GM18858 (cell line): ENCODE results near the gene UBE3B.

ENCODE experiments used
- ATAC-seq: cut with Tn5 transposase; IDR thresholded peaks from one replicate; pipeline ENCODE4 v1.9.1; 2021; ENCODE audit not compliant: unreplicated experiment

Gene UBE3B

GRCh38 chr12:109527489-109528123, 50.2 kb downstream of the UBE3B start:
- ATAC-seq = no peak

GRCh38 chr12:109529691-109530640, 52.5 kb downstream of the UBE3B start:
- ATAC-seq = no peak

DNA sequence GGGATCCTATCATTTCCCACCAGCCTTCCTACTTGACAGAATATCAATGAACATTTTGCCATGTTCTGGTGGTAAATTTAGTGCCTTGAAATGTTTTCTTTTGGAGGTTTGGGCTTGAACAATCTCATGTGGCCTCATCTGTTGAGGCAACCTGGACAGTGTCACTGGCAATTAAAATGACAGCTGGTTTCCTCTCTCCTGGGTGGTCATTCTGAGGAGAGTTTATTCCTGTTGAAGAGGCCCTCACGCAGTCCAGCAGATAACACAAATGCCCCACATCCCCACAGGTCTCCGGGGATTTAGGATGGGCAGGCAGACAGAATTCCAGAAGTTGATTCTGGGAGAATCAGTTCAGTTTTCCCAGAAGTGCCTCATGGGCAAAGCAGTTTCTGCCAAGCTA, 54.0 kb downstream of the UBE3B start:
- ATAC-seq = no peak

DNA sequence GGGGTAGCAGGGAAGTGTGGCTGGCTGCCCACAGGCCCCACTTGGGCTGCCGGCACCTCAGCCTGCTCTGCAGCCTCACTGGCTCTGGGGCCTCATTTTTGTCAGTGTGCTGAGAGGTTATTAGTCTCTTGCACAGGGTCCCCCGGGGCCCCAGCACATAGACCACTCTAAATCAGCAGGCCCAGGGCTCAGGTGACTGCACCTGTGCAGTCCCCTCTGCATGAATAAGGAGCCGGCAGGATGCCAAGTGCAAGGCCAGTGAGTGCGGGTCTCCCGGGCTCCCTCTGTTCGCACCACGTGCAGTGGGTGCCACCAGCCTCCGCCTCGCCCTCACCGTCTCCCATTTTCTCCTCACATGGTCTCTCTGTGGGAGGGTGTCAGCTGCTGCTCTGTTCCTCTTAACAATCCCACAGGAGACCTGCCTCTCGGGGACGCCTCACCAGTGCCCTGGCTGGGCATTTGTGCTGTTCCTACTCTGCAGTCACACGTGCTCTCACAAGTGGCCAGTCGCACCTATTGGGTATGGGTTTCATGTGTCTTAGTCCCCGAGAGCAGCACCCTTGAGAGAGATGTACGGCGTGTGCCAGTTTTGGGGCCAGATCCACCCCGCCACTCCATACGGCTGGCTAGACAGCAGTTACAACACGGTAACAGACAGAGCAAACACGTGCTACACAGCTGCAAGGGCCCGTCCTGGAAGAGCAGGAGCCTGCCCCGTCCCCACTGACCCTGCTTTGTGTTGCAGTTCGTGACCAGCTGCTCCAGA, 55.5 kb downstream of the UBE3B start:
- ATAC-seq = no peak

- no peak for ATAC-seq
Measured at GRCh38 chr12:109533487-109533740, 56.0 kb downstream of the UBE3B start.

- no peak for ATAC-seq
Measured at GRCh38 chr12:109534456-109534855, 57.0 kb downstream of the UBE3B start.

DNA sequence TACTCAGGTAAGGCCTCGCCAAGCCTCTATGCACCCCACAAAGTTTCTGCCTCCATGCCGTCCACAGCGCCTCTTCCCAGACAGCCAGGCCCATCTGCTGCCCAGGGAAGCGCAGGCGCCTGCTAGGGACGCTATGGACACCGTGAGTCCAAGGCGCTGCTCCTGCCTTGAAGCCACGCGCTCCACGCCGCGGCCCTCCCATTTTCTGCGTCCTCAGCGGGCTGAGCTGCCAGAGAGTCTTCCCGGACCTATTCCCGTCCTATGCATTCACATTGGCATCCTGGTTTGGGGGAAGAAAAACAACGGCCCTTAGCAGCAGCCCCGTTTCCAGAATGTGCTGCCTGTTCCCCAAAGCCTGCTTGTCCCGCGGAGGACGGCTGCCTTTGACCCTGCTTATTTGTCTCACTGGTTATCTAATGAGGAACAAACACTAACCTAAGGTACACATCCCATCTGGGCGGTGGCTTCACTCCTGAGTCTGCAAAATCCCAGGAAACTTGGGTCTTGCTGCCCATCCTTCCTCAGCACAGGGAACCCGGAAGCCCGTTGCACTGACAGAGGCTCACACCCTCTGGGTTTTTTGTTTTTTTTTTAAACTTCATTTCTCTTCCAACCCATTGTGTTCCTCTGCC, 57.9 kb downstream of the UBE3B start:
- ATAC-seq = no peak

DNA sequence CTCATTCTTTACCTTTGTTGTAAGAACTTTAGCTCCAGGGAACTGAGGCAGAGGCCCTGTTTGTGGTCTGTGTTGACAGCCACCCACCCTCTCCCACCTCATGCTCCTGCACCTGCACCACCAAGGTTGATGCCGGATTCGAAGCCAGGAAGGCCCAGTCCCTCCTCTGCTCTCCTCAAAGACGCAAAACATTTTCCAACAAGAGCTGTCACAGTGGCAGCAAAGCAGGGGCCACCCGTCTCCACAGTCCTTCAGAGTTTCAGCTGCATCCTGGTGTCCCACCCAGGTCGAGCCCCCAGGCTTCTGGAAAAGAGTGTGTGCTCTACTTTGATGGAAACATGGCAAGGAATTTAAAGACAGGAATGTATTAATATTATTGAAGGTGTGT, 58.4 kb downstream of the UBE3B start:
- no peak for ATAC-seq

DNA sequence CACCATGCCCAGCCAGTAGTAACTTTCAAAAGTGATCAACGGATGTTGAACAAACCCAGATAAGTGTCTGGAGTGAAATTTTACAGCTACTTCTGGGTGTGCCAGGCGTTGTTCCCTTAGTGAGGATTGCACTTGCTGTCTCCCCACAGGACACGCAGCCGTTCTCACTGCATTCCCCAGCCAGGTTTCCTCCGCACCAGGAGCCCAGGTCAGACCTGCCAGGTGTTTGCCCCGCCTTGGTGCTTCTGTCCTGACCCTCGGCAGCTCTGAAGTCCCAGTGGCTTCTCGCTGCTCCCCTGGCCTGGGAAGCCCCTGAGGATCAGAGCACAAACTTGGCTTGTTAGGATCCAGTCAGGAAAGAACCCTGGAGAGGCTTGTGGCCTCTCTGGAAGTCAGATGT, 59.7 kb downstream of the UBE3B start:
- ATAC-seq = no peak

DNA sequence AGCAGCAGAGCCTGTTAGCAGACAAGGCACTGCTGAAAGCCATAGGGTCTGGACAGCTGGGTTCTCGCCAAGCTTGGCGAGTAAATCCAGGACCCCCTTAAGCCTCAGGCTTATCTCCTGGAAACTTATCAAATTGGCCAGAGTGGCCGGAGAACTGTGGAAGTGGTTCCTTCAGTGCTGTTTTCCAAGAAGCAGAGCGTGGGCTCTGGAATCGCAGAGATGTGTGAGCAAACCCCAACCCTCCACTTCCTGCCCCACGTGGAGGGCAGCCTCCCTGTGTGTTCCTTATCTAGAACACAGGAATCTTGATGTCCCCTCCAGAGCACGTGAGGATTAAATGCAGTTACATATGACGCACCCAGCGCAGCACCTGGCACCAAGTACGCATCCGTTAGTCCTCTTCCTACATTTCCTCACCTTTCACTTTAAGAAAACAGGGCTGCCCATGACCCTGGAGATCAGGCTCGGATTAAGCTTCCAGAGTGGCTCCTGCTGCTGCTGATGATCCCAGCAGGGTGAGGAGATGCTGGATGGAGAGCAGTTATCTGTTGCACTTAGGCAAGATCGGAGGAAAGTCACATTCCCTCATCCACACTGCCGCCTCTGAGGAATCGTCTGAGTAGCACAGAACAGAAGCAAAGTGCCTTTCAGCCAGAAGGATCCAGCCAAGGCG, 60.9 kb downstream of the UBE3B start:
- no peak for ATAC-seq

- ATAC-seq = no peak
Measured at GRCh38 chr12:109539508-109539907, 62.1 kb downstream of the UBE3B start.

- ATAC-seq = no peak
Measured at GRCh38 chr12:109540526-109541412, 63.3 kb downstream of the UBE3B start.

DNA sequence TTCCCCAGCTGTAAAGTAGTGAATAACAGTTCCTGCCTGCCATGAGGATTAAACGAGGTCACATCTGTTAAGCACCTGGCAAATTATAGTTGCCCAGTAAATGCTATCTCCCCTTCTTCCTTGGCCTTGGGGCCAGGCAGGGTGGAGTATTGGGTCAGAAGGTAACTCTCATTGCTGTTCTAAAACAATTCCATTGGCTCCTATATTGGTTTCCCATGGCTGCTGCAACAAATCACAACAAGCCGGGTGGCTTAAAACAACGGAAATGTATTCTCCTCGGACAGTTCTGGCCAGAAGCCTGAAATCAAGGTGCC, 63.9 kb downstream of the UBE3B start:
- ATAC-seq = no peak

DNA sequence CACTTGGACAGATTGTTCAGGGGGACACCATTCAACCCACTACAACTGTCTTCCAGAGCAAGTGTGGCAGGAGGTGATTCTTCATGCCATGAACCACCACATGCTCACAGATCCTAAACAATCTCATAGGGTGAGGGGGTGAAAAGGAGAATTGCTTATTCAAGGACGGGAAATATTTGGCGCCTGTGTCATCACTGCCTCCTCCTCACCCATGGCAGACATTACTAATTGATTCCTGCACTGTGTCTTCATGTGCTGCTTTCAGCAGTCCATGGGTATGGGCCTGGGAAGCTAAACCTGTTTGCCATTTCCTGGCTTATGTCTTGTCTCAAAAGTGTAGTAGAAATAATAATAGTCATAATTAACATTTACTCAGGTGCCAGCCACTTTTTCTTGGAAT, 64.6 kb downstream of the UBE3B start:
- ATAC-seq = no peak

- ATAC-seq = no peak
Measured at GRCh38 chr12:109542876-109543275, 65.4 kb downstream of the UBE3B start.

- ATAC-seq = no peak
Measured at GRCh38 chr12:109544955-109545531, 67.6 kb downstream of the UBE3B start.

- no peak for ATAC-seq
Measured at GRCh38 chr12:109545826-109546225, 68.4 kb downstream of the UBE3B start.

GRCh38 chr12:109547286-109547685, 69.9 kb downstream of the UBE3B start:
- no peak for ATAC-seq

DNA sequence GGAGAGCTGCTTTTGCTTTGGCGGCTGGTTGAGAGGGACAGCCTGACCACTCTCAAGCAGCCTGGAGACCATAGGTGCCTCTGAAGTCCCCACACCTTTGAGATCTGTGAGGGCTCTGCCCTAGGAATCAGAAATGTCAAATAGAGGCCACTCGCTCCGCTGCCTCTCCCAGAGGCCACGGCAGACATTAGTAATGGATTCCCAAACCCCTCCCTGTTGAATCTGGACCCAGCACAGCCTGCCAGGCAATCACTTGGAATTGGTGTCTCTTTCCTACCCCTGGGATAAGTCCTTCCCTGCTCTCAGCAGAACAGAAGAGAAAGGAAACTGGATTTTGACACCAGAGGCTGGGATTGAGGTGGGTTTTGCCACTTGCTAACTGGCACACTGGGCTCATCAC, 70.8 kb downstream of the UBE3B start:
- no peak for ATAC-seq
